ENCODE data around the gene CREBL2. TPM values are rescaled to one million over a fixed set of nuclear protein-coding genes. Genes with fewer than 3 reads are reported as not detected.
A peak's percentile ranks its signal among the peaks of the same experiment; 100 is the strongest.

Gene CREBL2
- polyA plus RNA-seq, 1 experiment, result 15.4 TPM

GRCh38 chr12:12600659-12601058 lies 11.0 kb upstream of the CREBL2 start:
- no peak for DNase-seq (ENCODE audit: low read depth)
- Histone ChIP-seq H3K36me3 (ENCODE audit: control insufficient read depth, insufficient read depth, low read length) (no peaks in the 10 kb centered on the region), H3K4me3 (ENCODE audit: low read depth, low read length) (no peak overlapping the region), H3K27me3 (ENCODE audit: control insufficient read depth, insufficient read depth, low read length) (peaks cover 3% of the 10 kb centered on the region; the same call in 1 of the 2 replicates)
- TF ChIP-seq, protein P1, sequence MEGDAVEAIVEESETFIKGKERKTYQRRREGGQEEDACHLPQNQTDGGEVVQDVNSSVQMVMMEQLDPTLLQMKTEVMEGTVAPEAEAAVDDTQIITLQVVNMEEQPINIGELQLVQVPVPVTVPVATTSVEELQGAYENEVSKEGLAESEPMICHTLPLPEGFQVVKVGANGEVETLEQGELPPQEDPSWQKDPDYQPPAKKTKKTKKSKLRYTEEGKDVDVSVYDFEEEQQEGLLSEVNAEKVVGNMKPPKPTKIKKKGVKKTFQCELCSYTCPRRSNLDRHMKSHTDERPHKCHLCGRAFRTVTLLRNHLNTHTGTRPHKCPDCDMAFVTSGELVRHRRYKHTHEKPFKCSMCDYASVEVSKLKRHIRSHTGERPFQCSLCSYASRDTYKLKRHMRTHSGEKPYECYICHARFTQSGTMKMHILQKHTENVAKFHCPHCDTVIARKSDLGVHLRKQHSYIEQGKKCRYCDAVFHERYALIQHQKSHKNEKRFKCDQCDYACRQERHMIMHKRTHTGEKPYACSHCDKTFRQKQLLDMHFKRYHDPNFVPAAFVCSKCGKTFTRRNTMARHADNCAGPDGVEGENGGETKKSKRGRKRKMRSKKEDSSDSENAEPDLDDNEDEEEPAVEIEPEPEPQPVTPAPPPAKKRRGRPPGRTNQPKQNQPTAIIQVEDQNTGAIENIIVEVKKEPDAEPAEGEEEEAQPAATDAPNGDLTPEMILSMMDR (IDR thresholded peaks at IDR 0.05; ENCODE audit: insufficient read depth, low read depth, low read length), result no peak
- POLR2A ChIA-PET, result no interaction called here
- CTCF ChIA-PET, result no interaction called here

GRCh38 chr12:12604740-12605139 lies 6.9 kb upstream of the CREBL2 start:
- no peak overlapping the region for H3K4me3 ChIP-seq (ENCODE audit: low read depth, low read length)
- no peaks in the 10 kb centered on the region for H3K36me3 ChIP-seq (ENCODE audit: control insufficient read depth, insufficient read depth, low read length)
- peaks cover 3% of the 10 kb centered on the region; the same call in 1 of the 2 replicates for H3K27me3 ChIP-seq (ENCODE audit: control insufficient read depth, insufficient read depth, low read length)
- CTCF ChIA-PET, result no interaction called here
- no peak for DNase-seq (ENCODE audit: low read depth)
- POLR2A ChIA-PET, result no interaction called here
- TF ChIP-seq, protein P1 (IDR thresholded peaks at IDR 0.05; ENCODE audit: insufficient read depth, low read depth, low read length), result no peak

- POLR2A ChIA-PET, result no interaction called here
- H3K4me3 ChIP-seq (ENCODE audit: low read depth, low read length), result no peak overlapping the region
Measured at GRCh38 chr12:12606781-12607589, 4.7 kb upstream of the CREBL2 start.

GRCh38 chr12:12608557-12608957 lies 3.1 kb upstream of the CREBL2 start:
- Histone ChIP-seq H3K4me3 (ENCODE audit: low read depth, low read length) (no peak overlapping the region), H3K27me3 (ENCODE audit: control insufficient read depth, insufficient read depth, low read length) (no peaks in the 10 kb centered on the region), H3K36me3 (ENCODE audit: control insufficient read depth, insufficient read depth, low read length) (no peaks in the 10 kb centered on the region)
- ChIA-PET CTCF (no interaction called here), POLR2A (no interaction called here)
- TF ChIP-seq, protein P1 (IDR thresholded peaks at IDR 0.05; ENCODE audit: insufficient read depth, low read depth, low read length), result no peak
- DNase-seq (ENCODE audit: low read depth), result no peak

More at GRCh38 chr12:12606781-12607589, 4.7 kb upstream of the CREBL2 start:
- TF ChIP-seq, protein P1 (IDR thresholded peaks at IDR 0.05; ENCODE audit: insufficient read depth, low read depth, low read length), result no peak
- Histone ChIP-seq H3K27me3 (ENCODE audit: control insufficient read depth, insufficient read depth, low read length) (no peaks in the 10 kb centered on the region), H3K36me3 (ENCODE audit: control insufficient read depth, insufficient read depth, low read length) (no peaks in the 10 kb centered on the region)
- CTCF ChIA-PET, result interaction anchor here (0.5 to 1.3 kb wide), 2 partner anchors 15 to 43 kb away, joined by 3 to 4 read pairs; no protein-coding TSS in a partner anchor
- DNase-seq (ENCODE audit: low read depth), result peak; percentile 15

DNA sequence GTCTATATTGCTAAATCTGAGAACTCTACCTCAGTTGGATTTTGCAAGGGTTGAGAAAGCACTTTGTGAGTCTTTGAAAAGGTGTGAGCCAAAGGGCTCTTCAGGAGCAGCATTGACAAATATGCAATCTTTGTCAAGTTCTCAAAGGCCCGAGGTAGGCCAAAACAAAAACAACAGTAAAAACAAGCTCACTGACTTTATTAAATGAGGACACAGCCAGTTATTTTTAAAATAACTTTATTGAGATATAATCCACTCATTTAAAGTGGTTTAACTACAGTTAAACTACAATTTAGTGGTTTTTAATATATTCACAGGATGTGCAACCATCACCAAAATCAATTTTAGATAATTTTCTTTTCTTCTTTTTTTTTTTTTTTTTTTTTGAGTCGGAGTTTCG lies 2.0 kb upstream of the CREBL2 start:
- Histone ChIP-seq H3K36me3 (ENCODE audit: control insufficient read depth, insufficient read depth, low read length) (no peaks in the 10 kb centered on the region), H3K4me3 (ENCODE audit: low read depth, low read length) (no peak overlapping the region), H3K27me3 (ENCODE audit: control insufficient read depth, insufficient read depth, low read length) (no peaks in the 10 kb centered on the region)
- TF ChIP-seq, protein P1 (IDR thresholded peaks at IDR 0.05; ENCODE audit: insufficient read depth, low read depth, low read length), result no peak
- DNase-seq (ENCODE audit: low read depth), result no peak
- POLR2A ChIA-PET, result no interaction called here
- CTCF ChIA-PET, result no interaction called here

All from BJ (cell line).